ENCODE measurements around the gene CHST11. TPM values are rescaled to one million over a fixed set of nuclear protein-coding genes. Genes with fewer than 3 reads are reported as not detected.

CHST11 gene
- total RNA-seq, 1 donor, result 8.2 TPM

DNA sequence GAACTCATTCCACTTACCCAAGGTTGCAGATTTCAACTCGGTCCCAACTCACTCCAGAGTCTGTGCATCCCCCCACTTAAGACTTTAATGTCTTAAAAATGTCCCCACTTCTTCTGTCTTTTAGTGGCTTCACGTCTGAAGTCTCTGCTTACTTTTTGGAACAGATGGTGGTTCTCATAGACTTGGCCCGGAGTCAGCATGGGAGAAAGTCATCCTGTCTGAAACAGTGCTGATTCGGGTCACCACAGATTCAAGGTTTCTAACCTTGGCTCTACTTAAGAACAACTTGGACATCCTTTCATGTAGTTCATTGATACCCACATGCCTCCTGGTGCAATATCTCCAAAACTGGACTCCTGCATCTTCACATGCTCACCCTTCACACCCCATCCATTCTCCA lies 26.0 kb downstream of the CHST11 start:
- no peak for TF ChIP-seq CTCF (IDR thresholded peaks at IDR 0.05; ENCODE audit: insufficient read depth, low read depth, low read length)
- DNase-seq (ENCODE audit: low read depth), result no peak
- no peak overlapping the region for H3K4me3 ChIP-seq (ENCODE audit: low read depth, low read length)

DNA sequence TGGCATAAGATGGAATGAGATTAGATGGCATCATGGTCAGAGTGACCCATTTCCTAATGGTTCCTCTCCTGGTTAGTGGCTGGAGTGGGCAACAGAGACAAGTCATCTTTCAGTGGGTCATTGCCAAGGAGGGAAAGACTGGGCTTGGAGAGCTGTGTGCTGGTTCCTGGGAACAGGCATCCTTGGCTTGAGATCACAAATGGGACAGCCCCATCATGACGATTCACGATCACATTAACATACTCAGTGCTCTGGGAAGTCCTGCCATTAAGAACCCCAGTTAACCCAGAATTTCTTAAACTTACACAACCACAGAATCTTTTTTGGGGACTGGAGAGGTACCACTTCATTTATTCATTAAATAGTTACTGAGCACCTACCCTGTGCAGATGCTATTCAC lies 27.3 kb downstream of the CHST11 start:
- no peak overlapping the region for H3K4me3 ChIP-seq (ENCODE audit: low read depth, low read length)
- TF ChIP-seq CTCF (IDR thresholded peaks at IDR 0.05; ENCODE audit: insufficient read depth, low read depth, low read length), result no peak
- DNase-seq (ENCODE audit: low read depth), result no peak

DNA sequence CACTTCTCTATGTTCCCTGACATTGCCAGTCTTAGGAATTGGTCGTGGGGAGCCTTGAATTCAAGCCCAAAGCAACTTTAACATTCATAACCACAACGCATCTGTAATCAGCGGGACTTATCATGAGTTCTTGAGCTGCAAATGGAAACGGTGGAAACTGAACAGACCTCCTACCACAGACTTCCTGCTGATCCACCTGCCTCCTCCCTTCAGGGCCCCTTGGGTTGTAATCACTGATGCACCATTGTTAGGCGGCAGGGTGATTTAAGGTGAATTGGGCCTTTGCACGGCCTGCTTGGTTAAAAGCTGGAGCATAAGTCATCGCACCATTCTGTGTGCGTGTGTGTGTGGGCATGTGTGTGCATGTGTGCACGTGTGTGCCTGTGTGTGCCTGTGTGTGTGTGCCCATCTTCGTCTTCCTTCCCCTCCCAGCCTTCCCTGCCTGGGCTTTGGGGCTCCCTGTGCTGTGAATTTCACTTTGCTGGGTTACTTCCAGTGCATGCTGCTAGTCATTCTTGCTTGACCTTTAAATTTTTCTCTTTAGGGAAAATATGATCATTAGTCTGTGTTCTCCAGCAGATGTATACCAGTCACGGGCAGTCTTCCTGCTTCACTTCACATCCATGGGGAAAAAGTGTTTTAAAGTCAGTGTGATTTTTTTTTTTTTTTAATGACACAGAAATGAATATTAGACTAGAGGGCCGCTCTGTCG lies 29.1 kb downstream of the CHST11 start:
- no peak for DNase-seq (ENCODE audit: low read depth)
- no peak overlapping the region for H3K4me3 ChIP-seq (ENCODE audit: low read depth, low read length)
- TF ChIP-seq CTCF (IDR thresholded peaks at IDR 0.05; ENCODE audit: insufficient read depth, low read depth, low read length), result no peak

- TF ChIP-seq CTCF (IDR thresholded peaks at IDR 0.05; ENCODE audit: insufficient read depth, low read depth, low read length), result no peak
- H3K4me3 ChIP-seq (ENCODE audit: low read depth, low read length), result no peak overlapping the region
- DNase-seq (ENCODE audit: low read depth), result no peak
These were observed 29.6 kb downstream of the CHST11 start for GRCh38 chr12:104486363-104486750.

- no peak for DNase-seq (ENCODE audit: low read depth)
- TF ChIP-seq CTCF (IDR thresholded peaks at IDR 0.05; ENCODE audit: insufficient read depth, low read depth, low read length), result no peak
- no peak overlapping the region for H3K4me3 ChIP-seq (ENCODE audit: low read depth, low read length)
These were observed 30.4 kb downstream of the CHST11 start for GRCh38 chr12:104486943-104487819.

DNA sequence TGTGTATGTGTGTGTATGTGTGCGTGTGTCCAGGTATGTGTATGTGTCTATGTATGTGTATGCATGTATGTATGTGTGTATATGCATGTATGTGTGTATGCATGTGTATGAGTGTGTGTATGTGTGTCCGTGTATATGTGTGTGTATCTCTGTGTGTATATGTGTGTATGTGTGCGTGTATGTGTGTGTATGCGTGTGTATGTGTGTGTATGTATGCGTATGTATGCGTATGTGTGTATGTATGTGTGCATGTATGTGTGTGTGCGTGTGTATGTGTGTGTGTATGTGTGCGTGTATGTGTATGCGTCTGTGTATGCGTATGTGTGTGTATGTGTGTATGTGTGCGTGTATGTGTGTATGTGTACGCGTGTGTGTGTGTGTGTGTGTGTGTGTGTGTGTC lies 31.6 kb downstream of the CHST11 start:
- H3K4me3 ChIP-seq (ENCODE audit: low read depth, low read length), result no peak overlapping the region
- no peak for TF ChIP-seq CTCF (IDR thresholded peaks at IDR 0.05; ENCODE audit: insufficient read depth, low read depth, low read length)
- DNase-seq (ENCODE audit: low read depth), result no peak

Data from fibroblast of villous mesenchyme (primary cell).